ENCODE results near the gene APEH. TPM values are rescaled to one million over a fixed set of nuclear protein-coding genes. Genes with fewer than 3 reads are reported as not detected.
A peak's percentile ranks its signal among the peaks of the same experiment; 100 is the strongest.

Gene APEH
- total and polyA plus RNA-seq, 2 experiments from 2014 or later = 170 to 264 TPM

- TF ChIP-seq NANOG (IDR thresholded peaks at IDR 0.05; ENCODE audit: borderline replicate concordance) (no peak), ETS1 (IDR thresholded peaks at IDR 0.05) (peak; percentile 39; the same call in 1 of the 2 replicates), EZH2 (IDR thresholded peaks at IDR 0.05; ENCODE audit: low read depth, unreplicated experiment) (no peak), ZNF331 (CRISPR knock-in tag; IDR thresholded peaks at IDR 0.05; ENCODE audit: low read depth) (no peak), POLR2AphosphoS5 (IDR thresholded peaks at IDR 0.05; ENCODE audit: low read depth) (peak; percentile 66), STAT1 (IDR thresholded peaks at IDR 0.05; ENCODE audit: unreplicated experiment) (no peak), JUNB (IDR thresholded peaks at IDR 0.05; ENCODE audit: unreplicated experiment) (no peak), CTCF (conservative IDR thresholded peaks at IDR 0.05; ENCODE audit: low read depth in 2 of 2) (no peak)
Observed at GRCh38 chr3:49723628-49724551, 49.7 kb downstream of the APEH start, which contains the start of gene GMPPB (continued).

DNA sequence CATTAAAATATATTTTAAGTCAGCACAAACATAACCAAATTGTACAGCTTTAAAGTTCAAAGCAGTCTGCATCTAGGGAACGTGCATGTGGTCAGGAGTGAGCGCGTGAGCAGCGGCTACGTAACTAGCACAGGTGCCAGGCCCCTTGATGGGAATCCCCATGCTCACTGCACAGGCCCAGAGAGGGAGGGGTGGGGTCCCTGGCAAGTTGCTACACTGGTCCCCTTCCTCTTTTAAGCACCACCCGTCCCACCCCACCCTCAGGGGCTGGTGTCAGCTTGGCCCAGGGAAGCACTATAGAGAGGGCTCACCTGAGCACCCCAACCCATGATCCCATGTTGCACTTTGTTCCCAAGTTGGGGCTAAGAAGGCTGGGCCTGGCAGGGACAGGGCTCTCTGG is 50.4 kb downstream of the APEH start:
- Histone ChIP-seq H3K79me2 (replicated peaks; ENCODE audit: insufficient read depth) (no peaks in the 10 kb centered on the region; the same call in 1 of the 2 replicates), H3K4me2 (peak overlapping the region; percentile 87), H3K27me3 (ENCODE audit: insufficient read depth) (no peaks in the 10 kb centered on the region), H3F3A (replicated peaks; ENCODE audit: low read depth) (peaks cover 18% of the 10 kb centered on the region), H3K27ac (ENCODE audit: low read depth) (peak overlapping the region; percentile 94), H4K20me1 (replicated peaks; ENCODE audit: insufficient read depth) (peaks cover 7% of the 10 kb centered on the region; the same call in 1 of the 2 replicates), H3K4me1 (ENCODE audit: insufficient read depth) (no peaks in the 10 kb centered on the region; the same call in 1 of the 2 replicates), H3K36me3 (ENCODE audit: insufficient read depth) (peaks cover 5% of the 10 kb centered on the region; the same call in 1 of the 2 replicates), H2AFZ (peak overlapping the region; percentile 91; the same call in 1 of the 2 replicates), H3K4me3 (peak overlapping the region; percentile 98), H3K9me2 (ENCODE audit: insufficient read depth) (no peaks in the 10 kb centered on the region)
- TF ChIP-seq POLR2AphosphoS5 (IDR thresholded peaks at IDR 0.05; ENCODE audit: low read depth) (no peak; the same call in 1 of the 2 replicates), STAT1 (IDR thresholded peaks at IDR 0.05; ENCODE audit: unreplicated experiment) (no peak), CREB1 (CRISPR knock-in tag; IDR thresholded peaks at IDR 0.05; ENCODE audit: low read depth) (no peak), REST (IDR thresholded peaks at IDR 0.05; ENCODE audit: unreplicated experiment) (no peak), EZH2phosphoT487 (IDR thresholded peaks at IDR 0.05; ENCODE audit: unreplicated experiment) (no peak), CTCF (conservative IDR thresholded peaks at IDR 0.05; ENCODE audit: low read depth in 2 of 2) (no peak), NANOG (IDR thresholded peaks at IDR 0.05; ENCODE audit: borderline replicate concordance) (no peak), ZNF331 (CRISPR knock-in tag; IDR thresholded peaks at IDR 0.05; ENCODE audit: low read depth) (no peak)
- Mint-ChIP-seq H3K9me3 (no peaks in the 10 kb centered on the region), H3K4me1 (peaks cover 6% of the 10 kb centered on the region; the same call in 1 of the 3 replicates), H3K27ac (peak overlapping the region; percentile 98), H3K36me3 (ENCODE audit: low read depth) (peaks cover 31% of the 10 kb centered on the region), H3K27me3 (ENCODE audit: insufficient read depth, low read depth, poor library complexity) (peaks cover 29% of the 10 kb centered on the region), H3K4me3 (peak overlapping the region; percentile 94)
- peak; percentile 36 for DNase-seq (ENCODE audit: low spot score)
- ATAC-seq = peak; percentile 1

Data from GM23338 (cell line).